PFSK-1 (cell line): ENCODE results near the gene PAQR4.

Source experiments
- FOXP2 ChIP-seq: optimal IDR thresholded peaks from 2 replicates; pipeline ENCODE3; 2011; ENCODE audit warnings: borderline replicate concordance, control low read depth, inconsistent platforms; ENCODE audit not compliant: insufficient read depth; ENCODE audit errors: extremely low read length, extremely low read depth
- POLR2AphosphoS5 ChIP-seq: IDR thresholded peaks from 2 replicates; pipeline ENCODE4 v1.6.1; 2012; ENCODE audit warnings: low read depth, mild to moderate bottlenecking, control low read depth, low read length, moderate library complexity
- SIN3A ChIP-seq: IDR thresholded peaks from 2 replicates; pipeline ENCODE4 v1.6.1; 2012; ENCODE audit warnings: mild to moderate bottlenecking, low read length, moderate library complexity, borderline replicate concordance; ENCODE audit not compliant: insufficient read depth
- TAF1 ChIP-seq: IDR thresholded peaks from 2 replicates; pipeline ENCODE4 v1.6.1; 2012; ENCODE audit warnings: low read length, control low read depth, borderline replicate concordance; ENCODE audit not compliant: insufficient read depth
- TF ChIP-seq, protein P1 (sequence below), 2 experiments: IDR thresholded peaks; 2 replicates each; pipeline versions ENCODE4 v1.6.1 to v1.8.0; 2011 to 2012; ENCODE audit warnings: low read depth in 2 of 2, low read length in 2 of 2, control low read depth in 1 of 2, inconsistent platforms in 1 of 2, mild to moderate bottlenecking in 1 of 2, moderate library complexity in 1 of 2; ENCODE audit not compliant: insufficient read depth in 1 of 2

DNA sequence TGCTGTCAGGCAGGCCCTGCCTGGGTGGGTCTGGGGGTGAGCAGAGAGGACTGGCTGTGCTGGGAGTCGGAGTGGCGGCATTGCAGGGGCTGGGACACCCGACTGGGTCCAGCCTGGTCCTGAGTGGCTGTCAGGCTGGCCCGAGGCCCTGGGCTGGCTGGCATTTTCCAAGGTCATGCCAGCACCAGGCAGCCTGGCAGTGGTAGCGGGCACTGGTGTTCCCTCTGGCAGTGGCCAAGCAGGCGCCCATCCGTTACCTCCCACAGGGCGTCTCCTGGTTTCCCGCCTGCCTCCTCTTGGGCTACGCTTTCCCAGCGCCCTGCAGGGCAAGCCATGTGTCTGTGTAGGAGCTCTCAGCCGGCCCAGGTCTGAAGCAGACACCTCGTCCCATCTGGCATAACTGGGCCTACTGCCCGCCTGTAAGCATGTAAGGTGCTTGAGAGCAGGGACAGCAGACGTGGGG is 16.8 kb downstream of the PAQR4 start:
- TF ChIP-seq, protein P1, sequence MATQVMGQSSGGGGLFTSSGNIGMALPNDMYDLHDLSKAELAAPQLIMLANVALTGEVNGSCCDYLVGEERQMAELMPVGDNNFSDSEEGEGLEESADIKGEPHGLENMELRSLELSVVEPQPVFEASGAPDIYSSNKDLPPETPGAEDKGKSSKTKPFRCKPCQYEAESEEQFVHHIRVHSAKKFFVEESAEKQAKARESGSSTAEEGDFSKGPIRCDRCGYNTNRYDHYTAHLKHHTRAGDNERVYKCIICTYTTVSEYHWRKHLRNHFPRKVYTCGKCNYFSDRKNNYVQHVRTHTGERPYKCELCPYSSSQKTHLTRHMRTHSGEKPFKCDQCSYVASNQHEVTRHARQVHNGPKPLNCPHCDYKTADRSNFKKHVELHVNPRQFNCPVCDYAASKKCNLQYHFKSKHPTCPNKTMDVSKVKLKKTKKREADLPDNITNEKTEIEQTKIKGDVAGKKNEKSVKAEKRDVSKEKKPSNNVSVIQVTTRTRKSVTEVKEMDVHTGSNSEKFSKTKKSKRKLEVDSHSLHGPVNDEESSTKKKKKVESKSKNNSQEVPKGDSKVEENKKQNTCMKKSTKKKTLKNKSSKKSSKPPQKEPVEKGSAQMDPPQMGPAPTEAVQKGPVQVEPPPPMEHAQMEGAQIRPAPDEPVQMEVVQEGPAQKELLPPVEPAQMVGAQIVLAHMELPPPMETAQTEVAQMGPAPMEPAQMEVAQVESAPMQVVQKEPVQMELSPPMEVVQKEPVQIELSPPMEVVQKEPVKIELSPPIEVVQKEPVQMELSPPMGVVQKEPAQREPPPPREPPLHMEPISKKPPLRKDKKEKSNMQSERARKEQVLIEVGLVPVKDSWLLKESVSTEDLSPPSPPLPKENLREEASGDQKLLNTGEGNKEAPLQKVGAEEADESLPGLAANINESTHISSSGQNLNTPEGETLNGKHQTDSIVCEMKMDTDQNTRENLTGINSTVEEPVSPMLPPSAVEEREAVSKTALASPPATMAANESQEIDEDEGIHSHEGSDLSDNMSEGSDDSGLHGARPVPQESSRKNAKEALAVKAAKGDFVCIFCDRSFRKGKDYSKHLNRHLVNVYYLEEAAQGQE (IDR thresholded peaks at IDR 0.05; ENCODE audit: insufficient read depth in 1 of 2, low read depth in 2 of 2, low read length in 2 of 2): no peak
- TF ChIP-seq POLR2AphosphoS5 (no peak), TAF1 (no peak), SIN3A (no peak), FOXP2 (no peak)
